Endothelial cell of umbilical vein (primary cell): ENCODE data around the gene MDM1. TPM values are rescaled to one million over a fixed set of nuclear protein-coding genes. Genes with fewer than 3 reads are reported as not detected.

Experiments
- BruUV-seq: library from RNA; stranded (reverse); fragments of 400-500 nt; replicated peaks from 2 replicates; lab custom pipeline; 2021; lab: Mats Ljungman, UMichigan
- CTCF ChIA-PET: fragments of 300-600, 350-600 bp; sonication (Branson Sonifier 250); formaldehyde crosslinking; loops from one replicate; lab custom pipeline; 2021; ENCODE audit warnings: antibody characterized with exemption, inconsistent platforms; lab: Charles Lee
- POLR2A ChIA-PET: fragments of 300-600, 350-600 bp; sonication (Branson Sonifier 250); formaldehyde crosslinking; loops from one replicate; lab custom pipeline; 2021; ENCODE audit warnings: antibody characterized with exemption, inconsistent platforms; lab: Charles Lee
- DNase-seq: peaks from one replicate; pipeline ENCODE4 v3.0.0-alpha.2; 2011; ENCODE audit warnings: low read depth, low spot score
- FAIRE-seq: peaks from 2 replicates; lab custom pipeline; 2011; peaks lifted over from hg19 to GRCh38; lab: Jason Lieb, UNC
- H2AFZ ChIP-seq: 2 replicates; pipeline ENCODE4 v1.6.0; 2012; ENCODE audit warnings: low read depth, low read length, control low read depth, inconsistent platforms
- H3K27ac ChIP-seq: 2 replicates; pipeline ENCODE4 v1.5.1; 2011; ENCODE audit warnings: low read depth, mild to moderate bottlenecking, control low read depth, low read length, moderate library complexity; ENCODE audit not compliant: insufficient read depth
- H3K27me3 ChIP-seq, 2 experiments: 2 replicates each; pipeline versions ENCODE4 v1.6.0 to v1.6.1; 2011; ENCODE audit warnings: low read length in 2 of 2, mixed read lengths in 1 of 2; ENCODE audit not compliant: control insufficient read depth in 2 of 2, insufficient read depth in 2 of 2
- H3K36me3 ChIP-seq, 2 experiments: 2 replicates in 1 of 2; 3 replicates in 1 of 2; pipeline ENCODE4 v1.5.1; 2011; ENCODE audit warnings: low read length in 2 of 2, mild to moderate bottlenecking in 1 of 2, moderate library complexity in 1 of 2; ENCODE audit not compliant: control insufficient read depth in 2 of 2, insufficient read depth in 2 of 2; ENCODE audit errors: extremely low read depth in 1 of 2
- H3K4me1 ChIP-seq: 3 replicates; pipeline ENCODE4 v1.5.1; 2011; ENCODE audit warnings: mild to moderate bottlenecking, low read length; ENCODE audit not compliant: control insufficient read depth, insufficient read depth; ENCODE audit errors: extremely low read depth
- H3K4me2 ChIP-seq: 2 replicates; pipeline ENCODE4 v1.6.1; 2011; ENCODE audit warnings: low read length, control low read depth, mixed read lengths; ENCODE audit not compliant: insufficient read depth
- H3K4me3 ChIP-seq, 3 experiments: fragments of 200-600 bp in 1 of 3; sonication (generic), shearing (Covaris generic) in 1 of 3; replicated peaks in 1 of 3; 2 replicates each; pipeline ENCODE4 v1.5.1; 2011 to 2016; ENCODE audit warnings: control low read depth in 3 of 3, low read length in 3 of 3, mild to moderate bottlenecking in 2 of 3, inconsistent platforms in 1 of 3, low read depth in 1 of 3, moderate library complexity in 1 of 3; ENCODE audit not compliant: insufficient read depth in 1 of 3
- H3K79me2 ChIP-seq: 2 replicates; pipeline ENCODE4 v1.6.0; 2012; ENCODE audit warnings: low read length, inconsistent platforms; ENCODE audit not compliant: control insufficient read depth, insufficient read depth
- H3K9ac ChIP-seq: replicated peaks from 2 replicates; pipeline ENCODE3; 2011; ENCODE audit warnings: low read length, control low read depth; ENCODE audit not compliant: insufficient read depth; ENCODE audit errors: extremely low read depth
- H3K9me1 ChIP-seq: replicated peaks from 3 replicates; pipeline ENCODE4 v1.6.0; 2011; ENCODE audit warnings: mild to moderate bottlenecking, low read length; ENCODE audit not compliant: control insufficient read depth, insufficient read depth; ENCODE audit errors: extremely low read depth
- H3K9me3 ChIP-seq: replicated peaks from 2 replicates; pipeline ENCODE4 v1.5.1; 2012; ENCODE audit warnings: low read length, inconsistent platforms; ENCODE audit not compliant: control insufficient read depth, insufficient read depth
- H4K20me1 ChIP-seq: replicated peaks from 2 replicates; pipeline ENCODE3; 2011; ENCODE audit warnings: mild to moderate bottlenecking, low read length; ENCODE audit not compliant: control insufficient read depth, insufficient read depth; ENCODE audit errors: extremely low read depth
- EZH2 ChIP-seq: IDR thresholded peaks from 2 replicates; pipeline ENCODE4 v1.6.1; 2012; ENCODE audit warnings: borderline replicate concordance, low read depth, mild to moderate bottlenecking, moderate library complexity, low read length, inconsistent platforms; ENCODE audit not compliant: severe bottlenecking
- FOS ChIP-seq: IDR thresholded peaks from 2 replicates; pipeline ENCODE4 v1.6.1; 2011; ENCODE audit warnings: mild to moderate bottlenecking, low read length, moderate library complexity, borderline replicate concordance; ENCODE audit not compliant: insufficient read depth
- GATA2 ChIP-seq: IDR thresholded peaks from 2 replicates; pipeline ENCODE4 v1.7.0; 2011; ENCODE audit warnings: low read depth, mild to moderate bottlenecking, moderate library complexity, mixed read lengths, low read length; ENCODE audit not compliant: insufficient read length, insufficient read depth
- JUN ChIP-seq: IDR thresholded peaks from 2 replicates; pipeline ENCODE4 v1.6.1; 2011; ENCODE audit warnings: borderline replicate concordance, low read depth; ENCODE audit not compliant: insufficient read length, insufficient read depth
- MYC ChIP-seq: IDR thresholded peaks from one replicate; pipeline ENCODE4 v1.6.1; 2011; ENCODE audit warnings: mild to moderate bottlenecking, low read depth, low read length
- POLR2A ChIP-seq: IDR thresholded peaks from 2 replicates; pipeline ENCODE4 v1.6.1; 2012; ENCODE audit warnings: low read depth, mild to moderate bottlenecking, control low read depth, low read length
- POLR2AphosphoS5 ChIP-seq: IDR thresholded peaks from 2 replicates; pipeline ENCODE4 v1.6.1; 2012; ENCODE audit warnings: low read depth, mild to moderate bottlenecking, control low read depth, low read length, moderate library complexity; ENCODE audit not compliant: insufficient read depth
- dilution Hi-C: fragments of 300-500 bp; cut with MboI; formaldehyde crosslinking; loops from one replicate; pipeline ENCODE4 v1.15.0; 2019; ENCODE audit warnings: low sequenced_read_pairs; ENCODE audit not compliant: extremely low pct_ligation_motif_present
- intact Hi-C: fragments of 100-400 bp; cut with micrococcal nuclease; formaldehyde crosslinking; loops from one replicate; pipeline ENCODE4 v1.10.0; 2022
- polyA plus RNA-seq, 4 experiments: library from polyadenylated mRNA; depleted of rRNA in 3 of 4; stranded (reverse) in 3 of 4; unstranded in 1 of 4; fragments of >200 nt; gene quantifications; 2 replicates each; pipeline versions ENCODE4 v1.2.1 to v1.2.3, GENCODE V29; 2011 to 2012; ENCODE audit warnings: missing spikeins in 1 of 4
- total RNA-seq: library from RNA; stranded (reverse); gene quantifications from 2 replicates; pipeline ENCODE4 v1.2.3, GENCODE V29; 2021
- TF ChIP-seq, protein P1 (sequence below): IDR thresholded peaks from 2 replicates; pipeline ENCODE4 v1.6.1; 2011; ENCODE audit not compliant: insufficient read depth, insufficient read length
- TF ChIP-seq, protein P2 (sequence below), 2 donors: IDR thresholded peaks; 1 replicate in 1 of 2; 2 replicates in 1 of 2; pipeline ENCODE4 v1.5.1; 2011; ENCODE audit warnings: low read length in 2 of 2, mild to moderate bottlenecking in 2 of 2, moderate library complexity in 2 of 2, control low read depth in 1 of 2, inconsistent platforms in 1 of 2, low read depth in 1 of 2; ENCODE audit not compliant: insufficient read depth in 1 of 2; ENCODE audit errors: extremely low read depth in 1 of 2

The MDM1 gene
- total and polyA plus RNA-seq, 2 donors (not counting 3 experiments of a cell fraction or from before 2014, with no cell fraction given) = 4.3 to 12.5 TPM

DNA sequence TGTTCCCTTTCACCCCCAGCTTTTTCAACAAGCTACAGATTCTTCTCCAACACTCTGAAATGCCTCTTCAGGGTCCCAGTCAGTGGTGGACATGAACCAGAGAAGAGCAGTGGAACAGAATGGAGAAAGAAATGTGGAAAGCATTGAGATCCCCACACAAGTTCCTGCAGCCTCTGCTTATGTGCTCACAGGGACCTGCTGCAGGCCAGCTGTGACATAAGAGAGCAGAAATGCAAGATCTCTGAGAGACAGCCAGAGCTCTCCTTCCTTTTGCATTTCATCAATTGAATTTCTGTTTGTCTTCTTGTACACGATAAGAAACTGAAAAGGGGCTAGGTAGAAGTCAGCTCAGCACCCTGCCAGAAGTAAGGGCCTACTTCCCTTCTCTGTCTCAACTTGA lies 6.2 kb downstream of the MDM1 start:
- TF ChIP-seq EZH2 = no peak
- no peak overlapping the region for H3K4me2 ChIP-seq
- H3K79me2 ChIP-seq = no peaks in the 10 kb centered on the region
- no peaks in the 10 kb centered on the region for H3K27me3 ChIP-seq
- H3K9me1 ChIP-seq = no peaks in the 10 kb centered on the region
- H3K9me3 ChIP-seq = no peaks in the 10 kb centered on the region
- POLR2A ChIA-PET = no interaction called here
- H3K4me1 ChIP-seq = no peaks in the 10 kb centered on the region
- peaks cover 3% of the 10 kb centered on the region in 2 experiments for H3K36me3 ChIP-seq
- H3K4me3 ChIP-seq = no peak overlapping the region
- dilution Hi-C loops (no loop called here), intact Hi-C loops (no loop called here)
- no peak overlapping the region for H3K27ac ChIP-seq
- H3K9ac ChIP-seq = no peak overlapping the region
- DNase-seq (no peak), FAIRE-seq (no peak)
- H2AFZ ChIP-seq = no peak overlapping the region
- H4K20me1 ChIP-seq = no peaks in the 10 kb centered on the region
- BruUV-seq = no TSS peak
- CTCF ChIA-PET = interaction anchor here (1.4 to 3.6 kb wide), 3 partner anchors 8 to 80 kb away, joined by 3 to 20 read pairs (median 4); no protein-coding TSS in a partner anchor

DNA sequence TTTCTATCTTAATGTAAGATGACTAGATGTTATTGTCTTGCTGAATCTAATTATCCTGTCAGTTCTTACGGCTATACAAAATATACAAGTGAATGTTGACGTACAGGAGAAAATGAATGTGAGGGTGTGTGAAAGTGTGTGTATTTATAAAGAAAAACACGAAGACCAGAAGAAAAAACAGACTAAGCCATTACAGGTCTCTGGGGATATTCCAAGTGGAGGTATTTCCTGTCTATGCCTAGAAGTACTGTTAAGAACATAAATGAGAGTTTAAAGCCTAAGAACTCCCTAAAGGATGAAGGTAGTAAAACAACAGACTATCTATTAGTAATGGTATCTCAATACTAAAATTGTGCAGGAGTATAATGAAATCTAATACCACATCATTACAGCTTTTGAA lies 7.6 kb downstream of the MDM1 start:
- Histone ChIP-seq H3K27me3 (no peaks in the 10 kb centered on the region), H3K79me2 (no peaks in the 10 kb centered on the region), H3K9ac (no peak overlapping the region), H3K9me1 (no peaks in the 10 kb centered on the region), H3K4me2 (no peak overlapping the region), H3K4me1 (no peaks in the 10 kb centered on the region), H3K36me3 (peaks cover 0 to 3% of the 10 kb centered on the region in 2 experiments), H3K4me3 (no peak overlapping the region), H4K20me1 (no peaks in the 10 kb centered on the region), H2AFZ (no peak overlapping the region), H3K27ac (no peak overlapping the region), H3K9me3 (no peaks in the 10 kb centered on the region)
- CTCF ChIA-PET = no interaction called here
- BruUV-seq = no TSS peak
- TF ChIP-seq FOS (no peak), MYC (no peak), JUN (no peak), EZH2 (no peak), POLR2AphosphoS5 (no peak), GATA2 (no peak), POLR2A (no peak)
- TF ChIP-seq, protein P1, sequence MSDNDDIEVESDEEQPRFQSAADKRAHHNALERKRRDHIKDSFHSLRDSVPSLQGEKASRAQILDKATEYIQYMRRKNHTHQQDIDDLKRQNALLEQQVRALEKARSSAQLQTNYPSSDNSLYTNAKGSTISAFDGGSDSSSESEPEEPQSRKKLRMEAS = no peak
- TF ChIP-seq, protein P2, sequence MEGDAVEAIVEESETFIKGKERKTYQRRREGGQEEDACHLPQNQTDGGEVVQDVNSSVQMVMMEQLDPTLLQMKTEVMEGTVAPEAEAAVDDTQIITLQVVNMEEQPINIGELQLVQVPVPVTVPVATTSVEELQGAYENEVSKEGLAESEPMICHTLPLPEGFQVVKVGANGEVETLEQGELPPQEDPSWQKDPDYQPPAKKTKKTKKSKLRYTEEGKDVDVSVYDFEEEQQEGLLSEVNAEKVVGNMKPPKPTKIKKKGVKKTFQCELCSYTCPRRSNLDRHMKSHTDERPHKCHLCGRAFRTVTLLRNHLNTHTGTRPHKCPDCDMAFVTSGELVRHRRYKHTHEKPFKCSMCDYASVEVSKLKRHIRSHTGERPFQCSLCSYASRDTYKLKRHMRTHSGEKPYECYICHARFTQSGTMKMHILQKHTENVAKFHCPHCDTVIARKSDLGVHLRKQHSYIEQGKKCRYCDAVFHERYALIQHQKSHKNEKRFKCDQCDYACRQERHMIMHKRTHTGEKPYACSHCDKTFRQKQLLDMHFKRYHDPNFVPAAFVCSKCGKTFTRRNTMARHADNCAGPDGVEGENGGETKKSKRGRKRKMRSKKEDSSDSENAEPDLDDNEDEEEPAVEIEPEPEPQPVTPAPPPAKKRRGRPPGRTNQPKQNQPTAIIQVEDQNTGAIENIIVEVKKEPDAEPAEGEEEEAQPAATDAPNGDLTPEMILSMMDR (IDR thresholded peaks at IDR 0.05; ENCODE audit: extremely low read depth in 1 of 2, insufficient read depth in 1 of 2, low read depth in 1 of 2, low read length in 2 of 2) = no peak
- POLR2A ChIA-PET = no interaction called here
- FAIRE-seq (no peak), DNase-seq (no peak)
- intact Hi-C loops = no loop called here
- dilution Hi-C loops = no loop called here
